NCI-H2081 treated with DMSO at 0.1 percent for 48 hours (cell line): ENCODE measurements around the gene RASA3.
"Not testable (repeated sequence)": the region's sequence is repeated elsewhere in the genome, so short reads cannot be mapped to it uniquely, and the experiment has no call there.

ENCODE experiments used
- DNase-seq: peaks from one replicate; lab custom pipeline; 2025; lab: John Stamatoyannopoulos, UW

RASA3 gene

DNA sequence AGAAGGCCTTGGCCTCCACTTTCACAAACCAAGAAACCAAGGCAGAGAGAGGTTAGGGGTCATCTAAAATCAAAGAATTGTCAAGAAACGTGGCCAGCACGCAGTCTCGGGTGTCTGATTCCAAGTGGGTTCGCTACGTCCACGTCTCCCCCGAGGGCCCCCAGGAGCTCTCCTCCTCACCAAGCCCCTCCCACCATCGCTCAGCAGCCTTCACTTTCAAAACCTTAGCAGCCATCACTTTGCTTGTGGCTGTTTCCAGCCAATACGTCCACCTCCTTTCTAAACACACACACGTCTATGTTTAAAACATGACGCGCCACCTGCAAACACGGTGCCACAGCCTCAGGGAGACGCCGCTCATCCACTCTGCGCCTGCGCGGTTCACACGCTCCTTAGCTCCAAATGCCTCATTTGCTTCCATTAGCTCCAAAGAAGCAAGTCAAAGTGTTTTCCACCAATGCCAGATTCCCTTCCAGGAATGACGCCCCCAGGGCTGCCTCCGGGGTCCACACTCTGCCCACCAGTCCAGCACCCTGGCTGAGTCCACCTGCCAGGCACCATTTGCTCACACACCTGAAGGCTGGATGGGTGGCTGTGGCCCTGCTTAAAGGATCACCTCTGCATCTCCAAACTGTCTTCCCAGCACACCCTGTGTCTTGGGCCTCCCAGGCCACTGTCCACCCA, 5.5 kb downstream of the RASA3 start:
- no peak for DNase-seq

DNA sequence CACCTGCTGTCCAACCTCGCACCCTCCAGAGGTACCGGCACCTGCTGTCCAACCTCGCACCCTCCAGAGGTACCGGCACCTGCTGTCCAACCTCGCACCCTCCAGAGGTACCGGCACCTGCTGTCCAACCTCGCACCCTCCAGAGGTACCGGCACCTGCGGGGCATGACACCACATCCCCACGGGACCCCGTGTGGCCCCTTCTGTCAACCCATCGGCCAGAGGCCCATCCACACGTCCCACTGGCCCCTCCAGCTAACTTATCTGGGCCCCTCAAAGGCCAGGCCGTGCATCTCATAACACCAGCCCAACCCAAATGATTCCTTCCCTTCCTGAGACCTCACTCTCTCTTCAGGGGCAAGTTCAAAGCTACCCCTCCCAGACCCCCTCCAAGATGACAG, 6.3 kb downstream of the RASA3 start:
- not testable (repeated sequence) for DNase-seq

DNA sequence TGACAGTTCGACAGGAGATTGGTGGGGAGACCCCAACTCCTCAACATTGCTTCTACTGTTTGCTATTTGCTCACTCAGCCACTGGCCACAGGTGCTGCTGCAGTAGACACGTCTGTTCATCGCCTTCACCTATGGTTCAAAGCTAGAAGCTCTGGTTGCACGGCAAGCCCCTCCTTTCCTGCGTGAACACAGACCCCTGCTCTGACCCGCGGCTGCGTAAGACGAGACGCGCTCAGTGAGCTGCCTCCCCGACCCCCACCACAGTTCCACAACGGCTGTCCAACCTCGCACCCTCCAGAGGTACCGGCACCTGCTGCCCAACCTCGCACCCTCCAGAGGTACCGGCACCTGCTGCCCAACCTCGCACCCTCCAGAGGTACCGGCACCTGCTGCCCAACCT, 6.8 kb downstream of the RASA3 start:
- DNase-seq = no peak

DNA sequence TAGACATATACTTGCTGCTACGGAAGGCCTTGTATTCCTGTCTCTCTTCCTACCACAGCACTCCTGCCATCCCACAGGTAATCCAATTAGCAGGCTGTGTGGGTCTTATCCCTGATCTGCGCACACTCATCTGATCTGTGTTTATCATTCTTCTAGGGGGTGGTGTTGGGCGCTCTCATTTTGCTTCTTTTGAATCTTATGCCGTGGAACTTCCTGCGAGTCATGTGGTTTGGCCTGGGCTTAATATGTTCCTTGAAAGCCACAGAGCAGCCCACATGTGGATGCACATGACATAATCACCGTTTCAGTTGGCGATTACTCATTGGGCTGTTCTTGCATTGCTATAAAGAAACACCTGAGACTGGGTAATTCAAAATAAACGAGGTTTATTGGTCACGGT, 7.5 kb downstream of the RASA3 start:
- DNase-seq = no peak

DNA sequence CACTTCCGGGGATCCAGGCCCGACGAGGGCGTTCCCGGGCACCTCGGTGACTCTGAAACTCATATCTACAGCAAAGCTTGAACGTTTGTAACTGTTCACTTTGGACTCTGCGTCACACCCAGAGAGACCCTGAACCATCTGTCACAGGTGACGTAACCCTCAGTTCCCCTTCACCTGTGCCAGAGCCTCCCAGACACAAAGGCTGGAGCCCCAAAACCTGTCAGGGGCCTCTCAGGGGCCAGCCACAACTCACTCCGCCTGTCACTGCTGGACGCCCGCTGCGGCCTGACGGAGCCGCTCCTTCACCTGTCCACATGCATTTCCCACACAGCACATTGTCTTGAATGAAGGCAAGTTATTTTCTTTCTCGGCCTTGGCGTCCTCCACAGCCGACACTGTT, 8.0 kb downstream of the RASA3 start:
- no peak for DNase-seq

DNA sequence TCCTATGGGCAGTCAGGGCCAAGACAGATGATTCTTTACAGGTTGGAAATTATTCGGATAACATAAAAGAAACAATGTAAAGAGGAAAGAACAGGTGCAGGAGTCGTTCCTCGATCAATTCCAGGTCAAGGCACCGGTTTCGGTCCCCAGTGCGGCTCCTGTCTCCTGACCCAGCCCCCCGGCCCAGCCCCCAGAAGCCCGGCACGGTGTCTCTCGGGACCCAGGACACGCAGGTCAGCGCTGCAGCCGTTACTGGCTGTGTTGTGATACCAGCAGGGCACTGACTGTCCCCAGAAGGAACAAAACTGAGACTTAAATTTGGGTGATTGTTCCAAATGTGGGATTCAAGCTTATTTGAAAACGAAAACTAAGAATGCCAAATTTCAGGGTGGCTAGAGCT, 8.5 kb downstream of the RASA3 start:
- no peak for DNase-seq

DNA sequence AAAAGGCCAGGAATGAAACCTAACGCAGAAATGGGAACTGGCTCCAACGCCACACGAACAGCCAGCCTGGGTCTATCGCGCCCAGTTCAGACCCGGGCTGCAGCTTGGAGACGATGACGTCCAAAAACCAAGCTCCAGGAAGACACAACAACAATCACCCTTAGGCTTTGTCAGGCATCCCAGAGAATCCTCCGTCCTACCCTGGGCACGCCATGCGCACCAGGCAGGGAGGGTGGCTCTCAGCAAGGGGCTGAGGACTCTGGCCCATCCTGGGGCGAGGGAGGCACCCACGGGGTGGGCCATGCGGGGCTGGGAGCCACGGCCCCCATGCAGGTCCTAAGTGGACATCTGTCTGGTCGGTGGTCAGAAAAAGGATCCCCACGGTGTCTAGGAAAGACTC, 9.0 kb downstream of the RASA3 start:
- DNase-seq = no peak

DNA sequence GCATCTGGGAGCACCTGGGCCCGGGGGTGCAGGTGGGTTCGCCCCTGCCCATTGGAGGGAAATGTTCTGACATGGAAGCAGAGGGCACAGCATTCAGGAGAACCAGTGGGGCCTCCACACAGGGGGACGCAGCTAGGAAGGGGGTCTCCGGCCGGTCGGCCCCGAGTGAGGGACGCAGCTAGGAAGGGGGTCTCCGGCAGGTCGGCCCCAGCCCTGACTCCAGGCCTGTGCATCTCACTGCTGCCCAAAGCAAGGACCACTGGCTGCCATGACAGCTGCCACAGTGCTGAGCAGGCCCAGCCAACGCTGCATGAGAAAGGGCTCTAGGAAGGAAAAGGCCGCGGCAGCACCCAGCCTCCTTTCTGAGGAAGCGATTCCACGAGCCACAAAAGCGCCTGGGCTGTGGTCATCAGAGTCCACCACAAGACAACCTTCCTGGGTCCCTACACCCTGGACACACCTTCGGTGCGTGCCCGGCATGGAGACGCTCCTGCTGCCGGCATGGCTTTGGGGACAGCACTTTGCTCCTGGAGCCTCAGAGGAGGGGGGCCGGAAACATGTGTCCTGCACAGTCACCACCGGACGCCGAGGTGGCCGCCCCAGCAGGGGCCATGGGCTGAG, 9.7 kb downstream of the RASA3 start:
- no peak for DNase-seq

DNA sequence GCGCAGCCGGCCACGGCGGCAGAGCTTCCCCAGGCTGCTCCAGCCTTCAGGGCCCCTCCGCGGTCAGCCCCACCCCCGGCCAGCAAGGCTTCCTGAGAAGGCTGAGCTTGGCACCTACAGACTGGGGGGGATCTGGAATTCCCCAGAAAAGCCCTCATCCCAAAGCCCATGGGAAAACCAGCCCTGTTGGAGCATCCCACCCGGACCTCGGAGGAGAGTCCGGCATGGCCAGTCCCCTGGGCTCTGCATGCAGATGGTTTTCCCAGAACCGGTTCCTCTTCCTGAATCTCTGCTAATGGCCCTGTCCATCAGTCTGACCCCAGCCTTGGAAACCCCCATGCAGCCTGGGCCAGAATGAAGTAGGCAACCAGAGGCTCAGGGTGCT, 10.3 kb downstream of the RASA3 start:
- DNase-seq = no peak

DNA sequence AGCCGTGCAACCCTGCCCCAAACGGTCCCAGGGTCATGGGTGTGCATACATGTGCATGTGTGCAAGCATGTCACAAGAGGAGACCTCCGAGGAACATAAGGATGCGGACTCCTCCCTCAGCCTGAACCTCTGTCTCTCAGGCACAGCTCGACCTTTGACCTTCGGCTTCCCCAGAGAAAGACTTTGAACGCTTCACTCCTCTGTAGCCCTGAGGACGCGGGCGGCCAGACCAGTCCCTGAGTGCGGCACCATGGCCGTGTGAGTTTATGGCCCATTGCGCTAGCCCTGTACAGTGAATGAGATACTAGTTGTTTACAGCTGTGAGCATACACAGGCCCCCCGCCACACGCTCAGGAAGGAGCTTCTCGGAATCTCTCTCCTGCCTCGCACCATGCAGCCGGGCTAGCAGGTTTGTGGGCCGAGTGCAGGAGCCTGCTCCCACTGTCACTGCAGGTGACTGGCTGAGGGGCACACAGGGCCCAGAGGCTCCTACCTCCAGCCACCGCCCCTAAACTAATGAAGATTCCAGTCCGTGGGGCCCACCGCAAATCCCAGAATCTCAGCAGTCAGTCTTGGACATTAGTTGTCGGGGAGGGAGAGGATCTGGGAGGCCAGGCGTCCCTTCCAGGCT, 10.8 kb downstream of the RASA3 start:
- DNase-seq = no peak

DNA sequence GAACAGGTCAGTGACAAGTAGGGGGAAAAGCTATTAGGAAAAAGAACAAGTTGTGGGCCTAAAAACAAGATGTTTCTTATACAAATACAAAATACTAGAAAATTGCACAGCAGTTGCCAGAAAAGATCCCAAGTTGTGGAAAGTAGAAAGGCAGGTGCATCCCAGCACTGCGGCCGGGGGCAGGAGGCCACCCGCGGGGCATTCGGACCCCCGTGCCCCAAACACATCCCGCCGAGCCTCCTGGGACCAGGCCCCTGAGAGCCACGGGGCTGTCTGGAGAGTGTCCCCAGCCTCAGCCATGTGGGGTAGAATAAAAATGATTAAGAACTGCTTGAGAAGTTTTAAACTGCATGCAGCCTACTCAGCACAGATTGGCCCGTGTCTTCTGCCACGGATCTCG, 11.4 kb downstream of the RASA3 start:
- DNase-seq = no peak

DNA sequence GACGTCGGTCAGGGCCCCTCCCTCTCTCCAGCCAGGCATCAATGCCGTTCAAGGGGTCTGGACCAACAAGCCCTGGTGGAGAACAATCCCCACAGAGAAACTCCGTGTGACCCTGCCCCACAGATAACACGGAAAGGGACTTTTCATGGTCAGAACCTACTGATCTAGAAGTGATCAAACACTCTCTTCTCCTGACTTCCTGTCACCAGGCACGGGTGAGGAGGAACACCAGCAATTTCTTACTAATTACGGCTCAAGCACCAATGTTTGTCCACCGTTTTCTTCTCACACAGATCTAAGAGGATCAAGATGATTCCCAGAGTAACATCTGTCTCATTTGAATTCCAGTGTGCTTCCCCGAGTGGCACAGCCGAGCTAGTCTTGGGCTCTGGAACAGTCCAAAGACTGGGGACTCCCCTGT, 11.8 kb downstream of the RASA3 start:
- DNase-seq = no peak

DNA sequence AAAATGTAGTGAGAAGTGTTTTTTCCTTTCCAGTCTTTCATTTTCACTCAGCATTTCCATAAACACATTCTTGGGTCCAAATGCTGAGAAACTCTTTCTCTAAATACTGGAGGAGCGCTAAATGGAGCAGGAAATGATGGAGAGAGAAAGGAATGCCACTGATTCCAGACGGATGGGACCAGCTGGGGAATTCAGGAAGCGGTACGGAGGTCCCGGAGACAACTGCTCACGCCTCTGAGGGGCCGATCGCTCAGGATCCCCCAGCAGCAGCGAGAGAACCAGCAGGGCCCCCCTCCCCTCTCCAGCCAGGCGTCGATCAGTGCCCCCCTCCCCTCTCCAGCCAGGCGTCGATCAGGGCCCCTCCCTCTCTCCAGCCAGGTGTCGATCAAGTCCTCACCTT, 13.2 kb downstream of the RASA3 start:
- no peak for DNase-seq

DNA sequence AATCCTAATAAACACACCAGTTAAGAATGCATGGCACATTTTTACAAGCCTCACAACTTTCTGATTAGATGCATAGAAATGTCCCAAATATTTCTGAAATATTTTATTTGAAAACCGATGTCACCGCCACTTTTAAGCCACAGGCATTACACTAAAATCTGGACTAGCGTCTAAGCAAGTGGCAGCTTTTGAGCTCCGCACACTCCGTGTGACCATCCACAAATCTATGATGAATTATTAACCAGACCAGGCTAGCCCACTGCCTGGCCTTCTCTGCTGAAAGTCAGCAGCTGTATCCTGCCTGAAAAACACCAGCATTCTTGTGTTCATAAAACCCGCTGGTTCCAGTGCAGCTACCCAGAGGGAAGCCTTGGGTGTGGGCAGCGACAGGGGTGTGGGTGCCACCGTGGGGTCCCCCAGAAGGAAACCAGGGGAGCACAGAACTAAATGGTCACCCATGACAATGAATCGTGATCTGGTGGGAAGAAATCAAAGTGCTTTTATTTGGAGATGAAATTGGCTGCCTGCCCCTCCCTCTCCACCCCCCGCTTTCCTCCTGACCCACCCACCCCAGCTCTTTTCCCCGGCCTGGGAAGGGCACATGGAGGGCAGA, 13.8 kb downstream of the RASA3 start:
- DNase-seq = no peak

DNA sequence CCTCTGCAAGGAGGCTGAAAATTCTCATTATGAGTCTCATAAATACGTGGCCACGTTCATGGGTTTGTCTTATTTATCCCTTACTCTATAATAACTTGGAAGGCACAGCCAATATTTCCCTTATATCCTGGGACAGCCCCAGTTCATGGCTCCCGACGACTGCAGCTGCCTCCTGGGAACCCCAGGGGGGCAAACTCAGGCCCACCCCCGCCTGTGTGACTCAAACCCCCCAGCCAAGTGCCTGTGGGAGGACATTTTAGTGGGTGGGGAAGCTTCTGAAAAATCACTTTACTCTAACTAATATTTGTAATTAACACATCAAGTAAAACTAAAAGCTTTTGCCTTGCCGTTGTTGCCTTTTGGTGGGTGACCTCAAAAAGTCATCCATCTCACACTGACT, 14.3 kb downstream of the RASA3 start:
- no peak for DNase-seq

DNA sequence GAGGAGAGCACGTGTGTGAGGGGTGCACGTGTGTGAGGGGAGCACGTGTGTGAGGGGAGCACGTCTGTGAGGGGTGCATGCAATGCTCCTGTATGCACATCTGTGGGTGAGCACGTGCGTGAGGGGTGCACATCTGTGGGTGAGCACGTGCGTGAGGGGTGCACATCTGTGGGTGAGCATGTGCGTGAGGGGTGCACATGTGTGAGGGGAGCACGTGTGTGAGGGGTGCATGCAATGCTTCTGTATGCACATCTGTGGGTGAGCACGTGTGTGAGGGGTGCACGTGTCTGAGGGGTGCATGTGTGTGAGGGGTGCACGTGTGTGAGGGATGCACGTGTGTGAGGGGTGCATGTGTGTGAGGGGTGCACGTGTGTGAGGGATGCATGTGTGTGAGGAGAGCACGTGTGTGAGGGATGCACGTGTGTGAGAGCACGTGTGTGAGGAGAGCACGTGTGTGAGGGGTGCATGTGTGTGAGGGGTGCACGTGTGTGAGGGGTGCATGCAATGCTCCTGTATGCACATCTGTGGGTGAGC, 15.0 kb downstream of the RASA3 start:
- not testable (repeated sequence) for DNase-seq

DNA sequence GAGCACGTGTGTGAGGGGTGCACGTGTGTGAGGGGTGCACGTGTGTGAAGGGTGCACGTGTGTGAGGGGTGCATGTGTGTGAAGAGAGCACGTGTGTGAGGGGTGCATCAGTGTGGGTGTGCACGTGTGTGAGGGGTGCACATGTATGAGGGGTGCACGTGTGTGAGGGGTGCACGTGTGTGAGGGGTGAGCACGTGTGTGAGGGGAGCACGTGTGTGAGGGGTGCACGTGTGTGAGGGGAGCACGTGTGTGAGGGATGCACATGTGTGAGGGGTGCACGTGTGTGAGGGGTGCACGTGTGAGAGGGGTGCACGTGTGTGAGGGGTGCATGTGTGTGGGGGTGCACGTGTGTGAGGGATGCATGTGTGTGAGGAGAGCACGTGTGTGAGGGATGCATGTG, 15.7 kb downstream of the RASA3 start:
- DNase-seq = no peak

DNA sequence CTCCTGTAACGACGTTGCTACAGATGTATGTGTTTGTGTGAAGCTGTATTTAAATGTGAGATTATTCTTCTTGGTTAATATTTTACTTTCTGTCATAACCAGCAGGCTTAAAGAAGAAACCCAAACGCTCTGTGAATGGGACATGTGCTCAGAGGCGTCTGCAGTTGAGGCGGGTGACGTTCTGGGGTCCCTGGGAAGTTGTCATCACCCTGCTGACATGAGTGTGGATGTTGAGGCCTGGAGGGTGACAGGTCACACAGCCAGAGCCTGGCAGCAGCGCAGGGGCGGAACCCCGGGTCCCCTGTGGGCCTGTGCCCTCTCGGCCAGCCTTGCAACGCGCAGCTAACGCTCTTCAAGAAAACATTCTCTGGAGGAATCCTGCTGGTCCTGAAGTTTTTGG, 16.6 kb downstream of the RASA3 start:
- no peak for DNase-seq

DNA sequence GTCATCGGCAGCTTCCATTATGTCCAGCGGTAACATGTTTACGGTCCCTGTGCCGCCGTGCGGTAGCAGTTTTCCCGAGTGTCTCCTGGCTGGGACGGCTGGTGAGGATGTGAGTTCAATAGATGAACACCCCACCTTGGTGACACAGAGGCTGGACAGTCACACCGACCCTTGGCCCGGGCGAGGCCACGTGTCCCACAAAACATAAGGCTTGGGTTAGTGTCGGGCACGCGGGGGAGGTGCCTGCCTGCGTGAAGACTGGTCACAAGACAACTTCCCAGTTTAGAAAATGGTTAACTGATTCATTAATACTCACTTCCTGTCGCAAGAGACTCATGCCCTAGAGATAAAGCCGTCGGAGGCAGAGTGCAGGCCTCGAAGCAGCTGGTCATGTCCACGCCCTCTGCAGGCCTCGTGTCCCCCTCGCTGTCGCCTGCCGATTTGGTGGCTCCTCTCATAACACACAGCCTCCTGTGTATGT, 17.2 kb downstream of the RASA3 start:
- no peak for DNase-seq

DNA sequence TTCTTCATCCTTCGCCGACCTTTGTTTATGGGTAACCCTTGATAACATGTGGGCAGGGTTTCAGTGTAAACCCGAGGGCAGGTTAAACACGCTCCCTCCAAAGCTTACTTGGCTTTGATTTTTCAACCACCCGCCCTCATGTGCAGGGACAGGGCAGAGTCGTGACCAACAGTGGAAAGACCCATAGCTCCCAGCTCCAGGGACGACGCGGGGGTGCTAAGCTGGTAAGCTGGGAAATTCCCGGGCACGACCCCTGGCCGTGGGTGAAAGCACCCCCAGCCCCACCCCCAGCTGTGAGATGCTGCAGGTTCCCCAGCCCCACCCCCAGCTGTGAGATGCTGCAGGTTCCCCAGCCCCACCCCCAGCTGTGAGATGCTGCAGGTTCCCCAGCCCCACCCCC, 17.8 kb downstream of the RASA3 start:
- not testable (repeated sequence) for DNase-seq

DNA sequence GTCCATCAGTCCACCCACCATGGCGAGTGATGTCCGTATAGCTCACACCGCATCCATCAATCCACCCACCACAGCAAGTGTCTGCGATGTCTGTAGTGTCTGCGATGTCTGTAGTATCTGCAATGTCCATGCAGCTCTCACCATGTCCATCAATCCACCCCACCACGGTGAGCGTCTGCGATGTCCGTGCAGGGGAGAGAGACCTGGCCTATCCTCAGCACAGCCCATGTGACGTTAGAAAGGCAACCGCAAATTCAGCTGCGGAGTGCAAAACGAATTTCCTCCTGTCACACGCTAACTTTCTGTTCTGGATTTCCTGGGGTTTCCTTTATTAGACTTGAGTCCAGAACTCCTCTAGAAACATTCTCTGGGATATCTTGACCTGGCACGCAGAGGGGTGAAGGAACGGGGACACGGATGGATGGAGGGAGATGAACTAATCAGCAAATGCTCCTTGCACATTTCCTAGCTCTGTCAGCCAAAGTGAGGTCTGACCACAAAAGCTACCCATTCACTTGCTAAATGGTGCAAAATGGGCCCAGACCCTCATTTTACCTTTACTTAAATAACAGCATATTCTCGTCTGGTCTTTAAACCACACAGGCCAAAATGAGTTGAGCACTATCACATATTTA, 18.3 kb downstream of the RASA3 start:
- no peak for DNase-seq

DNA sequence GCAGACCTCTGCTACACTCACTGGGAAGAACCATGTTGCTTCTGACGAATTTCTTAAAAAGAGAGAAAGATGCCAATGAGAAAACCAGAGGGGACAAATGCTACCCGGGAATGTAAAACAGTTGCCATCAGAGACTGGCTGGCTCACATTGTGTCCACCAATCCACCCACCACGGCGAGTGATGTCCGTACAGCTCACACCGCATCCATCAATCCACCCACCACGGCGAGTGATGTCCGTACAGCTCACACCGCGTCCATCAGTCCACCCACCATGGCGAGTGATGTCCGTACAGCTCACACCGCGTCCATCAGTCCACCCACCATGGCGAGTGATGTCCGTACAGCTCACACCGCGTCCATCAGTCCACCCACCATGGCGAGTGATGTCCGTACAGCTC, 19.0 kb downstream of the RASA3 start:
- not testable (repeated sequence) for DNase-seq
